GM21576 (cell line): Measurements from ENCODE around the gene PCDHA5.
"Not testable (repeated sequence)": the region's sequence is repeated elsewhere in the genome, so short reads cannot be mapped to it uniquely, and the experiment has no call there.

ENCODE experiments used
- ATAC-seq: cut with Tn5 transposase; IDR thresholded peaks from one replicate; pipeline ENCODE4 v1.9.1; 2021; ENCODE audit warnings: mild to moderate bottlenecking, moderate library complexity; ENCODE audit not compliant: unreplicated experiment

PCDHA5 gene

DNA sequence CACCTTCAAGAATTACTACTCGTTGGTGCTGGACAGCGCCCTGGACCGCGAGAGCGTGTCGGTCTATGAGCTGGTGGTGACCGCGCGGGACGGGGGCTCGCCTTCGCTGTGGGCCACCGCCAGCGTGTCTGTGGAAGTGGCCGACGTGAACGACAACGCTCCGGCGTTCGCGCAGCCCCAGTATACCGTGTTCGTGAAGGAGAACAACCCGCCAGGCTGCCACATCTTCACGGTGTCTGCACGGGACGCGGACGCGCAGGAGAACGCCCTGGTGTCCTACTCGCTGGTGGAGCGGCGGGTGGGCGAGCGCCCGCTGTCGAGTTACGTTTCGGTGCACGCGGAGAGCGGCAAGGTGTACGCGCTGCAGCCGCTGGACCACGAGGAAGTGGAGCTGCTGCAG is 1.6 kb downstream of the PCDHA5 start:
- ATAC-seq: not testable (repeated sequence)

DNA sequence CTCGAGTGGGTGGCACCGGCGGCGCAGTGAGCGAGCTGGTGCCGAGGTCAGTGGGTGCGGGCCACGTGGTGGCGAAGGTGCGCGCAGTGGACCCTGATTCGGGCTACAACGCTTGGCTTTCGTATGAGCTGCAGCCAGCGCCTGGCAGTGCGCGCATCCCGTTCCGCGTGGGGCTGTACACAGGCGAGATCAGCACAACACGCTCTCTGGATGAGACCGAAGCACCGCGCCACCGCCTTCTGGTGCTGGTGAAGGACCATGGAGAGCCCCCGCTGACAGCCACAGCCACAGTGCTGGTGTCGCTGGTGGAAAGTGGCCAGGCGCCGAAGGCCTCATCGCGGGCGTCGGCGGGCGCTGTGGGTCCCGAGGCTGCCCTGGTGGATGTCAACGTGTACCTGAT is 2.1 kb downstream of the PCDHA5 start:
- no peak for ATAC-seq

DNA sequence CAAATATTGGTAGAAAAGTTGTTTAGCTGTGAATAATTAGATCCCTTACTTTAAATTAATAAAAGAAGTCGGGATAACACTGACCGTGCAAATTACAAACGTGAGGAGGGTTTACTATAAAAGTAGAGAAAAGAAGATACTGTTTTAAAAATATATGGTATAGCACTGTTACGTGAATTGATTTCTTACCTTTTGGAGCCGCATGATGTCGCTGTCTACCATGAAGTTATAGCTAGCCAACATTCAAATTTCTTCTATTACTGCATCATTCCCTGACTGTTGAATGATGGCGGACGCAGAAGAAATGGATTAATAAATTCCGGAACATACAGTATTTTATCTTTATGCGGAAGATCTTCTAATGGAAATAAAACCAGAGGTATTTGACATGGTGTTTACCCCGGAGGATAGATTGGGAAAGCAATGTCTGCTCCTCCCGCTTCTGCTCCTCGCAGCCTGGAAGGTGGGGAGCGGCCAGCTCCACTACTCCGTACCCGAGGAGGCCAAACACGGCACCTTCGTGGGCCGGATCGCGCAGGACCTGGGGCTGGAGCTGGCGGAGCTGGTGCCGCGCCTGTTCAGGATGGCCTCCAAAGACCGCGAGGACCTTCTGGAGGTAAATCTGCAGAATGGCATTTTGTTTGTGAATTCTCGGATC is 6.4 kb downstream of the PCDHA5 start, which contains the start of gene PCDHA6:
Gene PCDHA6 (plus strand): TSS at position 257 of the 658 bp plus-strand sequence. CDS start 132 bp downstream, at position 389.
- ATAC-seq: no peak

DNA sequence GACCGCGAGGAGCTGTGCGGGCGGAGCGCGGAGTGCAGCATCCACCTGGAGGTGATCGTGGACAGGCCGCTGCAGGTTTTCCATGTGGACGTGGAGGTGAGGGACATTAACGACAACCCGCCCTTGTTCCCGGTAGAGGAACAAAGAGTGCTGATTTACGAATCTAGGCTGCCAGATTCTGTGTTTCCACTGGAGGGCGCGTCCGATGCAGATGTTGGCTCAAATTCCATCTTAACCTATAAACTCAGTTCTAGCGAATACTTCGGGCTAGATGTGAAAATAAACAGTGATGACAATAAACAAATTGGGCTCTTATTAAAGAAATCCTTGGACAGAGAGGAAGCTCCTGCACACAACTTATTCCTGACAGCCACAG is 6.9 kb downstream of the PCDHA5 start:
- no peak for ATAC-seq

DNA sequence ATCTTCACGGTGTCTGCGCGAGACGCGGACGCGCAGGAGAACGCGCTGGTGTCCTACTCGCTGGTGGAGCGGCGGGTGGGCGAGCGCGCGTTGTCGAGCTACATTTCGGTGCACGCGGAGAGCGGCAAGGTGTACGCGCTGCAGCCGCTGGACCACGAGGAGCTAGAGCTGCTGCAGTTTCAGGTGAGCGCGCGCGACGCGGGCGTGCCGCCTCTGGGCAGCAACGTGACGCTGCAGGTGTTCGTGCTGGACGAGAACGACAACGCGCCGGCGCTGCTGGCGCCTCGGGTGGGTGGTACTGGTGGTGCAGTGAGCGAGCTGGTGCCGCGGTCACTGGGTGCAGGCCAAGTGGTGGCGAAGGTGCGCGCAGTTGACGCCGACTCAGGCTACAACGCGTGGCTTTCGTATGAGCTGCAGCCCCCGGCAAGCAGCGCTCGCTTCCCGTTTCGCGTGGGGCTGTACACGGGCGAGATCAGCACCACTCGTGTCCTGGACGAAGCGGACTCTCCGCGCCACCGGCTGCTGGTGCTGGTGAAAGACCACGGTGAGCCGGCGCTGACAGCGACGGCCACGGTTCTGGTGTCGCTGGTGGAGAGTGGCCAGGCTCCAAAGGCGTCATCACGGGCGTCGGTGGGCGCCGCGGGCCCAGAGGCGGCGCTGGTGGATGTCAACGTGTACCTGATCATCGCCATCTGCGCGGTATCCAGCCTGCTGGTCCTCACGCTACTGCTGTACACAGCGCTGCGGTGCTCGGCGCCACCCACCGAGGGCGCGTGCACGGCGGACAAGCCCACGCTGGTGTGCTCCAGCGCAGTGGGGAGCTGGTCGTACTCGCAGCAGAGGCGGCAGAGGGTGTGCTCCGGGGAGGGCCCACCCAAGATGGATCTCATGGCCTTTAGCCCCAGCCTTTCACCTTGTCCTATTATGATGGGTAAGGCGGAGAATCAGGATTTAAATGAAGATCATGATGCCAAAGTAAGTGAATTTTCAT is 8.4 kb downstream of the PCDHA5 start:
- ATAC-seq: not testable (repeated sequence)

DNA sequence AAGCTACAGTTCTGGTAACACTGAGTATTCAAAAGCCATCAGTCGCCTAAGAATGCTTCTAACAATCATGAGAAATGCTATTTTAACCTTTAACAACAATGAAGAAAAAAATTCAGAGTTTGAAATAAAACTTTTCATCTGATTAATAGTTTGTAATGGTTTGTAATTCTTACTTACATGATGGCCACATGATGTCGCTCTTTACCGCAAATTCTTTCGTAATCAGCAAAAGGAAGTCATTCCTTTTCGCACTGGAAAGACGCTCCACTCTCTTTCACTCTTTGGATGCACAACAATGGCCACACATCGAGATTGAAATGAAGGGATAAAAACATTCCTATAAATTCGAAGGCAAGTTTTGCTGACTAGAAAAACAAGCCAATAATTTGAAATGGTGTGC is 12.6 kb downstream of the PCDHA5 start, which contains the start of gene PCDHA7:
Gene PCDHA7 (plus strand): TSS at position 277 of the 400 bp plus-strand sequence. CDS start 115 bp downstream, at position 392.
- no peak for ATAC-seq

DNA sequence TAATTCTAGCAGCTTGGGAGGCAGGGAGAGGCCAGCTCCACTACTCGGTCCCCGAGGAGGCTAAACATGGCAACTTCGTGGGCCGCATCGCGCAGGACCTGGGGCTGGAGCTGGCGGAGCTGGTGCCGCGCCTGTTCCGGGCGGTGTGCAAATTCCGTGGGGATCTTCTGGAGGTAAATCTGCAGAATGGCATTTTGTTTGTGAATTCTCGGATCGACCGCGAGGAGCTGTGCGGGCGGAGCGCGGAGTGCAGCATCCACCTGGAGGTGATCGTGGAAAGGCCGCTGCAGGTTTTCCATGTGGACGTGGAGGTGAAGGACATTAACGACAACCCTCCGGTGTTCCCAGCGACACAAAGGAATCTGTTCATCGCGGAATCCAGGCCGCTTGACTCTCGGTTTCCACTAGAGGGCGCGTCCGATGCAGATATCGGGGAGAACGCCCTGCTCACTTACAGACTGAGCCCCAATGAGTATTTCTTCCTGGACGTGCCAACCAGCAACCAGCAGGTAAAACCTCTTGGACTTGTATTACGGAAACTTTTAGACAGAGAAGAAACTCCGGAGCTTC is 13.1 kb downstream of the PCDHA5 start:
- not testable (repeated sequence) for ATAC-seq

DNA sequence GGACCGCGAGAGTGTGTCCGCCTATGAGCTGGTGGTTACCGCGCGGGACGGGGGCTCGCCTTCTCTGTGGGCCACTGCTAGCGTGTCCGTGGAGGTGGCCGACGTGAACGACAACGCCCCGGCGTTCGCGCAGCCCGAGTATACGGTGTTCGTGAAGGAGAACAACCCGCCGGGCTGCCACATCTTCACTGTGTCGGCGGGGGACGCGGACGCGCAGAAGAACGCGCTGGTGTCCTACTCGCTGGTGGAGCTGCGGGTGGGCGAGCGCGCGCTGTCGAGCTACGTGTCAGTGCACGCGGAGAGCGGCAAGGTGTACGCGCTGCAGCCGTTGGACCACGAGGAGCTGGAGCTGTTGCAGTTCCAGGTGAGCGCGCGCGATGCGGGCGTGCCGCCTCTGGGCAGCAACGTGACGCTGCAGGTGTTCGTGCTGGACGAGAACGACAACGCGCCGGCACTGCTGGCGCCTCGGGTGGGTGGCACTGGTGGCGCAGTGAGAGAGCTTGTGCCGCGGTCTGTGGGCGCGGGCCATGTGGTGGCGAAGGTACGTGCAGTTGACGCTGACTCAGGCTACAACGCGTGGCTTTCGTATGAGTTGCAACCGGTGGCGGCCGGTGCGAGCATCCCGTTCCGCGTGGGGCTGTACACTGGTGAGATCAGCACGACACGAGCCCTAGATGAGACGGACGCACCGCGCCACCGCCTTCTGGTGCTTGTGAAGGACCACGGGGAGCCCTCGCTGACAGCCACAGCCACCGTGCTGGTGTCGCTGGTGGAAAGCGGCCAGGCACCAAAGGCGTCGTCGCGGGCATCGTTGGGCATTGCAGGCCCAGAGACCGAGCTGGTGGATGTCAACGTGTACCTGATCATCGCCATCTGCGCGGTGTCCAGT is 14.5 kb downstream of the PCDHA5 start:
- ATAC-seq: no peak

DNA sequence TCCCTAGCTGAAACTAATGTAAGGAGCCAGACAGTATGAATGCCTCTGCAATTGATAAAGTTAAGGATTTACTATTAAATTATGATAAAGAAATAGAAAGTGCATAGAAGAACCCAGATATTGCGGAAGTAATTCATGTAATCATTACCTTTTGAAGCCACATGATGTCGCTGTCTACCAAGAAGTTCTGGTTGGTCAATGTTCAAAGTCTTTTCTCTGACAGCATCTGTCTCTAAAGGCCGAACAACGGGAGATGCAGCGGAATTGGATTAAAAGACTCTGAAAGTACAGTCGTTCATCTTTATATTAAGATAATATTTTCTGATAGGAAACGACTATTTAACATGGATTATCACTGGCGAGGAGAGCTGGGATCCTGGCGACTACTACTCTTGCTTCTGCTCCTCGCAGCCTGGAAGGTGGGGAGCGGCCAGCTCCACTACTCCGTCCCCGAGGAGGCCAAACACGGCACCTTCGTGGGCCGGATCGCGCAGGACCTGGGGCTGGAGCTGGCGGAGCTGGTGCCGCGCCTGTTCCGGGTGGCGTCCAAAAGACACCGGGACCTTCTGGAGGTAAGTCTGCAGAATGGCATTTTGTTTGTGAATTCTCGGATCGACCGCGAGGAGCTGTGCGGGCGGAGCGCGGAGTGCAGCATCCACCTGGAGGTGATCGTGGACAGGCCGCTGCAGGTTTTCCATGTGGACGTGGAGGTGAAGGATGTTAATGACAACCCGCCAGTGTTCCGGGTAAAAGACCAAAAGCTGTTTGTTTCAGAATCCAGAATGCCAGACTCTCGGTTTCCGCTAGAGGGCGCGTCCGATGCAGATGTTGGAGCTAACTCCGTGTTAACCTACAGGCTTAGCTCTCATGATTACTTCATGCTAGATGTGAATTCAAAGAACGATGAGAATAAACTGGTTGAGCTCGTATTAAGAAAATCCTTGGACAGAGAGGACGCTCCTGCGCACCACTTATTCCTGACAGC is 19.9 kb downstream of the PCDHA5 start, which contains the start of gene PCDHA8:
Gene PCDHA8 (plus strand): TSS at position 210 of the 985 bp plus-strand sequence. CDS start 135 bp downstream, at position 345.
- ATAC-seq: no peak

DNA sequence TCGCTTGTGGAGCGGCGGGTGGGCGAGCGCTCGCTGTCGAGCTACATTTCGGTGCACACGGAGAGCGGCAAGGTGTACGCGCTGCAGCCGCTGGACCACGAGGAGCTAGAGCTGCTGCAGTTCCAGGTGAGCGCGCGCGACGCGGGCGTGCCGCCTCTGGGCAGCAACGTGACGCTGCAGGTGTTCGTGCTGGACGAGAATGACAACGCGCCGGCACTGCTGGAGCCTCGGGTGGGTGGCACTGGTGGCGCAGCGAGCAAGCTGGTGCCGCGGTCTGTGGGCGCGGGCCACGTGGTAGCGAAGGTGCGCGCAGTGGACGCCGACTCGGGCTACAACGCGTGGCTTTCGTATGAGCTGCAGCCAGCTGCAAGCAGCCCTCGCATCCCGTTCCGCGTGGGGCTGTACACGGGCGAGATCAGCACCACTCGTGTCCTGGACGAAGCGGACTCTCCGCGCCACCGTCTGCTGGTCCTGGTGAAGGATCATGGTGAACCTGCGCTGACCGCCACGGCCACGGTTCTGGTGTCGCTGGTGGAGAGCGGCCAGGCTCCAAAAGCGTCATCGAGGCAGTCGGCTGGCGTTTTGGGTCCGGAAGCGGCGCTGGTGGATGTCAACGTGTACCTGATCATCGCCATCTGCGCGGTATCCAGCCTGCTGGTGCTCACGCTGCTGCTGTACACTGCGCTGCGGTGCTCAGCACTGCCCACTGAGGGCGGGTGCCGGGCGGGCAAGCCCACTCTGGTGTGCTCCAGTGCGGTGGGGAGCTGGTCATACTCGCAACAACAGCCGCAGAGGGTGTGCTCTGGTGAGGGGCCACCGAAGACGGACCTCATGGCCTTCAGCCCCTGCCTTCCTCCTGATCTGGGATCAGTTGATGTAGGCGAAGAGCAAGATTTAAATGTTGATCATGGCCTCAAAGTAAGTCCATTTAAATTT is 21.7 kb downstream of the PCDHA5 start:
- no peak for ATAC-seq

DNA sequence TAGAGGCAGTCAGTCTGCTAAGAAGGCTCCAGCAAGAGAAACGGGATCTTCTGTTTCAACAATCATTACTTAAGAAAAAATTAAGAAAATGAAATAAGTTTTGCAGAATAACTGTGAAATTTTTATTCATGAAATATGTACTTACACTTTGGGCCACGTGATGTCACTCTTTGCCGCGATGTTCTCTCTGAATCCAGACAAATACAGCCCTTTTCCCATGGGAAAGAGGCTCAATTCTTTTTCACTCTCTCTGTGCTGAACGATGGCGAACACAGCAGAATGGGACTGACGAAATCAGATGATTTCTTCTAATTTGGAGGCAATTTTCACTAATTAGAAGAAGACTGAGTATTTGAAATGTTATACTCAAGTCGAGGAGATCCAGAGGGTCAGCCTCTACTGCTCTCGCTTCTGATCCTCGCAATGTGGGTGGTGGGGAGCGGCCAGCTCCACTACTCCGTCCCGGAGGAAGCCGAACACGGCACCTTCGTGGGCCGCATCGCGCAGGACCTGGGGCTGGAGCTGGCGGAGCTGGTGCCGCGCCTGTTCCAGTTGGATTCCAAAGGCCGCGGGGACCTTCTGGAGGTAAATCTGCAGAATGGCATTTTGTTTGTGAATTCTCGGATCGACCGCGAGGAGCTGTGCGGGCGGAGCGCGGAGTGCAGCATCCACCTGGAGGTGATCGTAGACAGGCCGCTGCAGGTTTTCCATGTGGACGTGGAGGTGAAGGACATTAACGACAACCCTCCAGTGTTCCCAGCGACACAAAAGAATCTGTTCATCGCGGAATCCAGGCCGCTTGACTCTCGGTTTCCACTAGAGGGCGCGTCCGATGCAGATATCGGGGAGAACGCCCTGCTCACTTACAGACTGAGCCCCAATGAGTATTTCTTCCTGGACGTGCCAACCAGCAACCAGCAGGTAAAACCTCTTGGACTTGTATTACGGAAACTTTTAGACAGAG is 27.0 kb downstream of the PCDHA5 start, which contains the start of gene PCDHA9:
Gene PCDHA9 (plus strand): TSS at position 244 of the 964 bp plus-strand sequence. CDS start 114 bp downstream, at position 358.
- not testable (repeated sequence) for ATAC-seq

DNA sequence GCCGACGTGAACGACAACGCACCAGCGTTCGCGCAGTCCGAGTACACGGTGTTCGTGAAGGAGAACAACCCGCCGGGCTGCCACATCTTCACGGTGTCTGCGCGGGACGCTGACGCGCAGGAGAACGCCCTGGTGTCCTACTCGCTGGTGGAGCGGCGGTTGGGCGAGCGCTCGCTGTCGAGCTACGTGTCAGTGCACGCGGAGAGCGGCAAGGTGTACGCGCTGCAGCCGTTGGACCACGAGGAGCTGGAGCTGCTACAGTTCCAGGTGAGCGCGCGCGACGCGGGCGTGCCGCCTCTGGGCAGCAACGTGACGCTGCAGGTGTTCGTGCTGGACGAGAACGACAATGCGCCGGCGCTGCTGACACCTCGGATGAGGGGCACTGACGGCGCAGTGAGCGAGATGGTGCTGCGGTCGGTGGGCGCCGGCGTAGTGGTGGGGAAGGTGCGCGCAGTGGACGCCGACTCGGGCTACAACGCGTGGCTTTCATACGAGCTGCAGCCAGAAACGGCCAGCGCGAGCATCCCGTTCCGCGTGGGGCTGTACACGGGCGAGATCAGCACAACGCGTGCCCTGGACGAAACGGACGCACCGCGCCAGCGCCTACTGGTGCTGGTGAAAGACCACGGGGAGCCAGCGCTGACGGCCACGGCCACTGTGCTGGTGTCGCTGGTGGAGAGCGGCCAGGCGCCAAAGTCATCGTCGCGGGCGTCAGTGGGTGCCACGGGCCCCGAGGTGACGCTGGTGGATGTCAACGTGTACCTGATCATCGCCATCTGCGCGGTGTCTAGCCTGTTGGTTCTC is 28.6 kb downstream of the PCDHA5 start:
- ATAC-seq: not testable (repeated sequence)

DNA sequence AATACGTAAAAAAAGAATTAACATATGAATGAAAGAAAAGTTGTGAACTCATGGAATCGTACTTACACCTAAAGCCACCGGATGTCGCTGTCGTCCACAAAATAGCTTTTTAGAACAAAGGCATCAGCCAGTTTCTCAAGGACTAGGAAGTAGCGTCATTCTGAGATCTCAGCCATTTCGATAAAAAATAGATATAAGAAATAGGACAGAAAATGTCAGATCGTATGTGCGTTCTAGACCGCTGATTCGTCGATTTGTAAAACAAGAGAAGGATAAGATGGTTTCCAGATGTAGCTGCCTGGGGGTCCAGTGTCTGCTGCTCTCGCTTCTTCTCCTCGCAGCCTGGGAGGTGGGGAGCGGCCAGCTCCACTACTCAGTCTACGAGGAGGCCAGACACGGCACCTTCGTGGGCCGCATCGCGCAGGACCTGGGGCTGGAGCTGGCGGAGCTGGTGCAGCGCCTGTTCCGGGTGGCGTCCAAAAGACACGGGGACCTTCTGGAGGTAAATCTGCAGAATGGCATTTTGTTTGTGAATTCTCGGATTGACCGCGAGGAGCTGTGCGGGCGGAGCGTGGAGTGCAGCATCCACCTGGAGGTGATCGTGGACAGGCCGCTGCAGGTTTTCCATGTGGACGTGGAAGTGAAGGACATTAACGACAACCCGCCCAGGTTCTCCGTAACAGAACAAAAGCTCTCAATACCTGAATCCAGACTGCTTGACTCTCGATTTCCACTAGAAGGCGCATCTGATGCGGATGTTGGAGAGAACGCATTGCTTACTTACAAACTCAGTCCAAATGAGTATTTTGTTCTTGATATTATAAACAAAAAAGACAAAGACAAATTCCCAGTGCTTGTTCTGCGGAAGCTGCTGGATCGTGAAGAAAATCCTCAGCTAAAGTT is 34.6 kb downstream of the PCDHA5 start, which contains the start of gene PCDHA10:
Gene PCDHA10 (plus strand): TSS at position 126 of the 903 bp plus-strand sequence. CDS start 152 bp downstream, at position 278.
- no peak for ATAC-seq

DNA sequence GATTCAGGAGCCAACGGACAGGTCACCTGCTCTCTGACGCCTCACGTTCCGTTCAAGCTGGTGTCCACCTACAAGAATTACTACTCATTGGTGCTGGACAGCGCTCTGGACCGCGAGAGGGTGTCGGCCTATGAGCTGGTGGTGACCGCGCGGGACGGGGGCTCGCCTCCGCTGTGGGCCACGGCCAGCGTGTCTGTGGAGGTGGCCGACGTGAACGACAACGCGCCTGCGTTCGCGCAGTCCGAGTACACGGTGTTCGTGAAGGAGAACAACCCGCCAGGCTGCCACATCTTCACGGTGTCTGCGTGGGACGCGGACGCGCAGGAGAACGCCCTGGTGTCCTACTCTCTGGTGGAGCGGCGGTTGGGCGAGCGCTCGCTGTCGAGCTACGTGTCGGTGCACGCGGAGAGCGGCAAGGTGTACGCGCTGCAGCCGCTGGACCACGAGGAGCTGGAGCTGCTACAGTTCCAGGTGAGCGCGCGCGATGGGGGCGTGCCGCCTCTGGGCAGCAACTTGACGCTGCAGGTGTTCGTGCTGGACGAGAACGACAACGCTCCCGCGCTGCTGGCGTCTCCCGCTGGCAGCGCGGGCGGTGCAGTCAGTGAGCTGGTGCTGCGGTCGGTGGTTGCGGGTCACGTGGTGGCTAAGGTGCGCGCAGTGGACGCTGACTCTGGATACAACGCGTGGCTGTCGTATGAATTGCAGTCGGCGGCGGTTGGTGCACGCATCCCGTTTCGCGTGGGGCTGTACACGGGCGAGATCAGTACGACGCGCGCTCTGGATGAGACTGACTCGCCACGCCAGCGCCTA is 36.0 kb downstream of the PCDHA5 start:
- no peak for ATAC-seq
